Left renal cortex interstitium (tissue), 4 donors: Measurements from ENCODE around the gene ACSL1. TPM values are rescaled to one million over a fixed set of nuclear protein-coding genes. Genes with fewer than 3 reads are reported as not detected.
"Not testable (repeated sequence)": the region's sequence is repeated elsewhere in the genome, so short reads cannot be mapped to it uniquely, and the experiment has no call there.

Source experiments
- DNase-seq, 4 donors: peaks; one replicate each; pipeline ENCODE4 v3.0.0-alpha.2; 2013; ENCODE audit warnings: low read depth in 4 of 4, low spot score in 2 of 4, missing footprints in 1 of 4
- polyA plus RNA-seq, 4 donors: library from polyadenylated mRNA; unstranded; fragments of 120-200 nt; gene quantifications; one replicate each; pipeline ENCODE4 v1.2.1, GENCODE V29; 2013; ENCODE audit not compliant: insufficient read length in 4 of 4

Gene ACSL1
- polyA plus RNA-seq, 4 donors, result 46.7 to 77.5 (median 56.3) TPM

DNA sequence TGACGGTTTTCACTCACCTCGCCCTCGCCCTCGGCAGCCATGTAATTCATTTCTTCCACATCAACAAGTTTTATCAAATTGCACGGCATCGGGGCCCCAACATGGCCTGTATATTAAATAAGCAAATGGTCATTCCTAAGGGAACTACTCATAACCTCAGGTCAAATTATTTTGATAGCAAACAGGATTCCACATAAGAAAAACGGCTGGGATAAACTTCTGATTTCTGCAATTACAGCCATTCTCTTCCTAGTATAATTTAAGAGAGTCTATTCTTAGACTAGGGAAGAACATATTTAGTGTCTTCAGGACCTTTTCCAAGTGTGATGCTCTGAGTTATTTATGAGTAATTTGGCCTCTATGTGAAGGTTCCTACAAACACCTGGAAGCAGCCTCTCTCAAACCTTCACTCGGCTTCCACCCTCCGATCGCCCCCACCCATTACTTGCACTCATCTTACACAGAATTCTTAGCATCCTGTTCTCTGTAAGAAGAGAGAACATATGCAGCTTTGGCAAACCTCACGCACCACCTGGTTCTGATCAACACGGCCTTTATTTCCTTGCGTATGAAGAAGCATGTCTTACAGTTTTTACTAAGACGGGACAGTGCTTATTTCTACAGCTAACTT, 62.5 kb downstream of the ACSL1 start:
- DNase-seq, result no peak

- DNase-seq, result no peak
These were observed 63.7 kb downstream of the ACSL1 start for GRCh38 chr4:184762100-184762499.

GRCh38 chr4:184760681-184761080, 65.1 kb downstream of the ACSL1 start:
- DNase-seq, result no peak

DNA sequence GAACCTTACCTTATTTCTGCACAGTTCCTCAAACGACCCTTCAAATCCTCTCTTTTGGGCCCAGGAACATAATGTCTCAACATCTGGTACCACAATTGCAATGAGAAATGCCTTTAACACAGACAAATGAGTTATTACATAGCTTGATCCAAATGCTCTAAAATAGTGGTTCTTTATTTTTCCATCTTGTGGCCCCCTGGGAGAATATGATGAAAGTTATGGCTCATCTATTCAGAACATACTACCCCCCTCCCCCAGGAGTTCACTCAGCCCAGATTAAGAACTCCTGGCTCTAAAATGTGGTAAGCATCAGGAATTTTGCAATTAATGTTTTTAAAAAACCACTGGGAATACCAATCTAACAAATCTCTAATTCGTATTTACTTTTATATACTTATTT, 68.0 kb downstream of the ACSL1 start:
- DNase-seq, result no peak

DNA sequence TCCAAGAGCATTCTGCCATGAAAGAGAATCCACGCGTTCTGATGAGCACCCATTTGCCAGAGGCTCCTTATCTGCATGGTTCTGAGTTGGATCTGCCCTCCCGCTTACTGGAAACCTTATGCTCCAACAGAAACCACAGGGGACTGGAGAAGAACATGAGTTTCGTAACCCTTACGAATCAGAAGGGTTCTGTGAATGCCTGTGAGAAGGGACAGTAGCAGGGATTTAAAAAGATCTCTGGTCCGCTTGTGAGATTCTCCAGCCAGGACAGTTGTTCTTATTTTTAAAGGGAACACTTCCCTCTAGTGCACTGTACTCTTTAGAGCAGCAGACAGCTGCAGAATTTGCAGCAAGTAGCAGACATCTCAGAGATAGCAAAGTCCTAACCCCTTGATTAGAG, 69.4 kb downstream of the ACSL1 start:
- DNase-seq, result no peak

- DNase-seq, result no peak
These were observed 70.5 kb downstream of the ACSL1 start for GRCh38 chr4:184755278-184755677.

- no peak for DNase-seq
These were observed 73.1 kb downstream of the ACSL1 start for GRCh38 chr4:184752496-184753275.

- DNase-seq, result no peak
These were observed 74.2 kb downstream of the ACSL1 start for GRCh38 chr4:184751585-184751956.

GRCh38 chr4:184750926-184751584, 74.7 kb downstream of the ACSL1 start:
- no peak for DNase-seq

- DNase-seq, result no peak
These were observed 77.5 kb downstream of the ACSL1 start for GRCh38 chr4:184748251-184748652.

- no peak for DNase-seq
These were observed 78.5 kb downstream of the ACSL1 start for GRCh38 chr4:184747034-184747830.

GRCh38 chr4:184745831-184746795, 79.7 kb downstream of the ACSL1 start:
- DNase-seq, result peak; percentile 39 to 78 (median 55)

- DNase-seq, result no peak
These were observed 81.5 kb downstream of the ACSL1 start for GRCh38 chr4:184744236-184744635.

DNA sequence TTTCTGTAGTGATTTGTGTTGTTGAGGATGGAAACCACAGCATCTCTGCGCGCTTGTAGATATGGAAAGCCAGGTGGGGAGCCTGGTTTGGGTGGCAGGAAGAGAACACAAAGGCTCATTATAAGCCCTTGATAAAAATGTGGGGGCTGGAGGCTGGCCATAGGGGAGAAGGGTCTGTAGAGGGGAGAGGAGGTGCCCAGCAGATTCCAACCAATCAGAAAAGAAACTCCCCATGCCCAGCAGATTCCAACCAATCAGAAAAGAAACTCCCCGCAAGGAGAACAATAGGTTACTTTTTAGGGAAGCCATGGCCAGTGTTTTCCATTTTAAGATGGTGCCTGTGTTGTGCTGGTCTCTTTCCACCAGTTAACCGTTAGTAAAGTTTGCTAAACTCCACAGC, 82.1 kb downstream of the ACSL1 start:
- DNase-seq, result no peak

- DNase-seq, result not testable (repeated sequence)
These were observed 84.1 kb downstream of the ACSL1 start for GRCh38 chr4:184741651-184742050.

DNA sequence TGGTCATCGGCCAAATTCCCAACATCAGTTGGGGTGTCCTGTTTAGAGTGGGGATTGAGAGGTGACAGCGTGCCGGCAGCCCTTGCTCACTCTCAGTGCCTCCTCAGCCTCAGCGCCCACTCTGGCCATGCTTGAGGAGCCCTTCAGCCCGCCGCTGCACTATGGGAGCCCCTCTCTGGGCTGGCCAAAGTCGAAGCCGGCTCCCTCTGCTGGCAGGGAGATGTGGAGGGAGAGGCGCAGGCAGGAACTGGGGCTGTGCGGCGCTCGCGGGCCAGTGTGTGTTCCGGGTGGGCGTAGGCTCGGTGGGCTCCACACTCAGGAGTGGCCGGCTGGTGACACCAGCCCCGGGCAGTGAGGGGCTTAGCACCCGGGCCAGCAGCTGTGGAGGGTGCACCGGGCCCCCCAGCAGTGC, 84.8 kb downstream of the ACSL1 start:
- DNase-seq, result no peak

- not testable (repeated sequence) for DNase-seq
These were observed 86.2 kb downstream of the ACSL1 start for GRCh38 chr4:184739575-184739974.

DNA sequence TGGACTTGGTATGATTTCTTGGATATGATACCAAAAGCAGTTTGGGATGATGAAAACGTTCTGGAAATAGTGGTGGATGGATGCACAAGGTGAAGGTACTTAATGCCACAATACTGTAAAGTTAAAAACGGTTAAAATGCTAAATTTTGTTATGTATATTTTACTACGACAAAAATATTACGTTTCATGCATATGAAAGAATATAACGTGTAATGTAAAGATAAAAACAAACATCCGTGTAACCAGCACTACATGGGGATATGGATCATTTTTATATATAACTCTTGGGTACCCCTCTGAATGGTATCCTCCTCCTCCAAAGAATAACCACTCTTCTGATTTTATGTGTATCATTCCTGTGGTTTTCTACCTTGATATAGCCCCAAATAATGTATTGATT, 91.0 kb downstream of the ACSL1 start:
- no peak for DNase-seq

GRCh38 chr4:184733654-184734524, 91.9 kb downstream of the ACSL1 start, which contains the start of gene CENPU:
CENPU (minus strand) TSS chr4:184734096; CDS start chr4:184734062, 34 bp downstream.
- DNase-seq, result peak; percentile 93 to 98 (median 97)
